ENCODE results near the gene GLI2. TPM values are rescaled to one million over a fixed set of nuclear protein-coding genes. Genes with fewer than 3 reads are reported as not detected.
A peak's percentile ranks its signal among the peaks of the same experiment; 100 is the strongest.

The GLI2 gene
- total RNA-seq, 1 experiment from 2014 or later = 4.0 TPM

- H3K36me3 ChIP-seq (ENCODE audit: low read depth, low read length) = no peaks in the 10 kb centered on the region
- no peaks in the 10 kb centered on the region for H3K9me3 ChIP-seq (ENCODE audit: low read length)
- ATAC-seq (no peak), DNase-seq (no peak)
- no peak overlapping the region for H2AFZ ChIP-seq (ENCODE audit: low read length)
- ChIA-PET POLR2A (ENCODE audit: unreplicated experiment) (no interaction called here), CTCF (no interaction called here)
- peaks cover 6% of the 10 kb centered on the region; the same call in 1 of the 2 replicates for H3K4me1 ChIP-seq (ENCODE audit: insufficient read depth, low read length)
- no peaks in the 10 kb centered on the region for H3K27me3 ChIP-seq (ENCODE audit: low read length)
- no peak overlapping the region for H3K4me2 ChIP-seq (ENCODE audit: low read length)
- no TSS peak for BruUV-seq (replicated peaks)
- no peak for TF ChIP-seq CTCF (conservative IDR thresholded peaks at IDR 0.05; ENCODE audit: low read depth, low read length)
- TF ChIP-seq EZH2 (IDR thresholded peaks at IDR 0.05; ENCODE audit: low read length, unreplicated experiment) = no peak
- no peak for TF ChIP-seq EZH2phosphoT487 (IDR thresholded peaks at IDR 0.05; ENCODE audit: borderline replicate concordance, low read length)
- no peak overlapping the region for H3K27ac ChIP-seq (ENCODE audit: low read length)
- no peaks in the 10 kb centered on the region for H4K20me1 ChIP-seq (ENCODE audit: low read length)
- H3K4me3 ChIP-seq (ENCODE audit: low read length) = no peak overlapping the region
- H3F3A ChIP-seq (ENCODE audit: low read length, unreplicated experiment) = no peaks in the 10 kb centered on the region
- H3K9ac ChIP-seq (ENCODE audit: low read length) = no peak overlapping the region
- no peaks in the 10 kb centered on the region for H3K9me2 ChIP-seq (replicated peaks; ENCODE audit: low read length)
- H3K79me2 ChIP-seq (ENCODE audit: low read length) = no peaks in the 10 kb centered on the region
- intact Hi-C loops (cut with micrococcal nuclease) = no loop called here
Observed at GRCh38 chr2:120692691-120693090, 43.0 kb upstream of the GLI2 start.

DNA sequence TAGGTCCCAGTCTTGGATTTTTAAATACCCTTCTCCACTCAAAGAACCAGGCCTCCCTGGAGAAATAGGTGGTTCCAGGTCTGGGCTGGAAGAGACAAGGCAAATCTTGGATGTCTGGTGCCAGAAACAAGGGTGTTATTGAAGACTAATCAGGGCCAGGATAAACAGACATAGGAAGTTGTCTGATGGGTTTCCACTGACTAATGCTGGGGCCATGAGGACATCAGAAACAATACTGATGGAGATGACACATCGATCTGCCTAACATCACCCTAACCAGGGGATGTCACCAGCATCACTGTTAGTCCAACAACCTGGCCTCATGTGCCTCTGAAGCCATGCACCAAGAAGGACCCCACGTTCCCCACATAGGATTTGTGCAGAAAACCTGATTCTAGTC lies 42.5 kb upstream of the GLI2 start:
- no peaks in the 10 kb centered on the region for H3K79me2 ChIP-seq (ENCODE audit: low read length)
- H3K4me2 ChIP-seq (ENCODE audit: low read length) = no peak overlapping the region
- DNase-seq (peak; percentile 22), ATAC-seq (no peak)
- no peaks in the 10 kb centered on the region for H3F3A ChIP-seq (ENCODE audit: low read length, unreplicated experiment)
- peaks cover 6% of the 10 kb centered on the region; the same call in 1 of the 2 replicates for H3K4me1 ChIP-seq (ENCODE audit: insufficient read depth, low read length)
- no peaks in the 10 kb centered on the region for H3K36me3 ChIP-seq (ENCODE audit: low read depth, low read length)
- POLR2A ChIA-PET (ENCODE audit: unreplicated experiment) = no interaction called here
- CTCF ChIA-PET = no interaction called here
- no peak overlapping the region for H3K27ac ChIP-seq (ENCODE audit: low read length)
- intact Hi-C loops (cut with micrococcal nuclease) = no loop called here
- H3K27me3 ChIP-seq (ENCODE audit: low read length) = no peaks in the 10 kb centered on the region
- H3K9ac ChIP-seq (ENCODE audit: low read length) = no peak overlapping the region
- BruUV-seq (replicated peaks) = no TSS peak
- no peak for TF ChIP-seq EZH2 (IDR thresholded peaks at IDR 0.05; ENCODE audit: low read length, unreplicated experiment)
- no peak for TF ChIP-seq CTCF (conservative IDR thresholded peaks at IDR 0.05; ENCODE audit: low read depth, low read length)
- no peak for TF ChIP-seq EZH2phosphoT487 (IDR thresholded peaks at IDR 0.05; ENCODE audit: borderline replicate concordance, low read length)
- no peaks in the 10 kb centered on the region for H3K9me2 ChIP-seq (replicated peaks; ENCODE audit: low read length)
- H3K4me3 ChIP-seq (ENCODE audit: low read length) = no peak overlapping the region
- no peaks in the 10 kb centered on the region for H3K9me3 ChIP-seq (ENCODE audit: low read length)
- no peaks in the 10 kb centered on the region for H4K20me1 ChIP-seq (ENCODE audit: low read length)
- no peak overlapping the region for H2AFZ ChIP-seq (ENCODE audit: low read length)

DNA sequence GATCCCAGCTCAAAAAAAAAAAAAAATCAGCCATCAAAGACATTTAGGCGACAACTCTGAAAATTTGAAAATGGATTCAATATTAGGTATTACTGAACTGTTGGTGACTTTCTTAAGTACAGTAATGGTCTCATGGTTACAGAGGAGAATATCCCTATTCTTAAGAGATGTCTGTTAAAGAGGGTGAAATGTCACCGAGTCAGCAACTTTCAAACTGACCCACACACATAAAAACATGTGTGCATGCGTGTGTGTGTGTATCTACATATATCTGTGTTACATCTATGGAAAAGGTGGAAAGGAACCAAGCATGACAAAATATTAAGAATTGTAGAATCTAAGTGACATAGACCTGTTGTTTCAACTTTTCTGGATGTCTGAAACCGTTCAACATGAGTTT lies 41.6 kb upstream of the GLI2 start:
- Histone ChIP-seq H3K27ac (ENCODE audit: low read length) (no peak overlapping the region), H3K9me2 (replicated peaks; ENCODE audit: low read length) (no peaks in the 10 kb centered on the region), H3K4me1 (ENCODE audit: insufficient read depth, low read length) (peaks cover 6% of the 10 kb centered on the region; the same call in 1 of the 2 replicates), H3F3A (ENCODE audit: low read length, unreplicated experiment) (no peaks in the 10 kb centered on the region), H3K4me2 (ENCODE audit: low read length) (no peak overlapping the region), H3K79me2 (ENCODE audit: low read length) (no peaks in the 10 kb centered on the region), H3K4me3 (ENCODE audit: low read length) (no peak overlapping the region), H3K9ac (ENCODE audit: low read length) (no peak overlapping the region), H3K36me3 (ENCODE audit: low read depth, low read length) (no peaks in the 10 kb centered on the region), H3K27me3 (ENCODE audit: low read length) (no peaks in the 10 kb centered on the region), H3K9me3 (ENCODE audit: low read length) (no peaks in the 10 kb centered on the region), H4K20me1 (ENCODE audit: low read length) (no peaks in the 10 kb centered on the region), H2AFZ (ENCODE audit: low read length) (no peak overlapping the region)
- TF ChIP-seq CTCF (conservative IDR thresholded peaks at IDR 0.05; ENCODE audit: low read depth, low read length) (no peak), EZH2phosphoT487 (IDR thresholded peaks at IDR 0.05; ENCODE audit: borderline replicate concordance, low read length) (no peak), EZH2 (IDR thresholded peaks at IDR 0.05; ENCODE audit: low read length, unreplicated experiment) (no peak)
- no TSS peak for BruUV-seq (replicated peaks)
- ChIA-PET POLR2A (ENCODE audit: unreplicated experiment) (interaction anchor here (0.6 kb wide), 1 partner anchor 175 kb away, joined by 8 read pairs; no protein-coding TSS in a partner anchor), CTCF (interaction anchor here (0.6 kb wide), 2 partner anchors 378 to 386 kb away, joined by 4 to 5 read pairs; no protein-coding TSS in a partner anchor)
- DNase-seq (no peak), ATAC-seq (no peak)
- intact Hi-C loops (cut with micrococcal nuclease) = no loop called here

Data from PC-3 (cell line).